Spleen (tissue), 7 donors: Measurements from ENCODE around the gene HNRNPK.

ENCODE experiments used
- CTCF ChIP-seq, 11 experiments: fragments of 200-600 bp in 7 of 11; fragments of 450-650 bp in 4 of 11; sonication (generic) in 4 of 11; IDR thresholded peaks in 8 of 11; conservative IDR thresholded peaks in 3 of 11; 1 replicate in 7 of 11; 2 replicates in 4 of 11; pipeline versions ENCODE4 v1.4.0 to v1.8.0; 2016 to 2021; ENCODE audit warnings: antibody characterized with exemption in 11 of 11, inconsistent platforms in 4 of 11, mild to moderate bottlenecking in 1 of 11
- POLR2AphosphoS5 ChIP-seq, 3 donors: sonication (generic); formaldehyde crosslinking; IDR thresholded peaks; one replicate each; pipeline ENCODE4 v1.5.1; 2017; ENCODE audit warnings: antibody characterized with exemption in 3 of 3
- donor health status: DM: no; HTN: no; CAD: no; lungs with moderate emphysema.
- donor health status: DM: no; HTN: no; CAD: no.
- donor health status: DM: no; HTN: no; CAD: no.

- no peak for TF ChIP-seq CTCF (IDR thresholded peaks at IDR 0.05 in 8 of 11, conservative IDR thresholded peaks at IDR 0.05 in 3 of 11)
- TF ChIP-seq POLR2AphosphoS5 (IDR thresholded peaks at IDR 0.05), result no peak
These were observed 12.9 kb upstream of the HNRNPK start for GRCh38 chr9:83992901-83993300.
